CD4-positive, alpha-beta T cell treated with Interleukin-1 beta for 1 hour (primary cell): ENCODE data around the gene DEFB115.
"Not testable (repeated sequence)": the region's sequence is repeated elsewhere in the genome, so short reads cannot be mapped to it uniquely, and the experiment has no call there.

ENCODE experiments used
- DNase-seq, 2 donors: peaks; one replicate each; pipeline ENCODE4 v3.0.0-alpha.2; 2020 to 2022

DEFB115 gene, protein sequence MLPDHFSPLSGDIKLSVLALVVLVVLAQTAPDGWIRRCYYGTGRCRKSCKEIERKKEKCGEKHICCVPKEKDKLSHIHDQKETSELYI

DNA sequence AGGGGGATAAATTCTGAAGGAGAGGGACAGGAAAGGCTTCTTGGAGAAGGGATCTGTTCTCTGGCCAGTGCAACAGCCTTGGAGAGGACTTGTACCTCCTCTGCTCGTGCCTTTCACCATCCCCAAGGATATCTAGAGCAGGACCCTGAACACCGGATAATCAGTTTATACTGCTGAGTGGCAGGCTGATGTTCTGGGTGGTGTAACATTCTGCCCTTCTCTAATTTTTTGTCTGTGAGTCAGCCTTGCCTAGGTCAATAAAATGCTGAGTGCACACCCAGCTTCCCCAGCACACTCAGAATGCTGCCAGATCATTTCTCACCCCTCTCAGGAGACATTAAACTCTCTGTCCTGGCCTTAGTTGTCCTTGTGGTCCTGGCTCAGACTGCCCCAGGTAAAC, at the start of gene DEFB115:
Gene DEFB115, plus strand, starts transcription at position 301 of the 400 bp plus-strand sequence. Its CDS starts 0 bp downstream, at position 301.
- no peak for DNase-seq

DNA sequence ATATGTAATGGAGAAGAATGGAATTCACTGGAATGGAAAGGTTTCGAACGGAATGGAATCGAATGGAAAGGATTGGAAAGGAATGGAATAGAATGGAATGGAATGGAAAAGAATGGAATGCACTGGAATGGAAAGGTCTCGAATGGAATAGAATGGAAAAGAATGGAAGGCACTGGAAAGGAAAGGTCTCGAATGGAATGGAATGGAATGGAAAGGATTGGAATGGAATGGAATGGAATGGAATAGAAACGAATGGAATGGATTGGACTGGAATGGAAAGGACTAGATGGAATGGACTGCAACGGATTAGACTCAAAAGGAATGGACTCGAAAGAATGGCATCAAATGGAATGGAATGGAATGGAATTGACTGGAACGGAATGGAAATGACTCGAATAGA, 20.5 kb upstream of the DEFB115 start:
- DNase-seq = no peak

DNA sequence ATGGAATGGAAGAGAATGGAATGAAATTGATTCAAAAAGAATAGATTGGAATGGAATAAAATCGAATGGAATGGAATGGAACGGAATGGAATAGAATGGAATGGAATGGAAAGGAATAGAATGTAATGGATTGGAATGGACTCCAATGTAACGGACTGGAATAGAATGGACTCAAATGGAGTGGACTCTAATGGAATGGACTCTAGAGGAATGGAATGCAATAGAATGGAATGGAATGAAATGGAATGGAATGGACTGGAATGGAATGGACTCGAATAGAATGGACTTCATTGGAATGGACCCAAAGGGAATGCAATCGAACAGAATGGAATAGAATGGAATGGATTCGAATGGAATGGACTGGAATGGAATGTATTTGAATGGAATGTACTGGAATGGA, 19.7 kb upstream of the DEFB115 start:
- no peak for DNase-seq

DNA sequence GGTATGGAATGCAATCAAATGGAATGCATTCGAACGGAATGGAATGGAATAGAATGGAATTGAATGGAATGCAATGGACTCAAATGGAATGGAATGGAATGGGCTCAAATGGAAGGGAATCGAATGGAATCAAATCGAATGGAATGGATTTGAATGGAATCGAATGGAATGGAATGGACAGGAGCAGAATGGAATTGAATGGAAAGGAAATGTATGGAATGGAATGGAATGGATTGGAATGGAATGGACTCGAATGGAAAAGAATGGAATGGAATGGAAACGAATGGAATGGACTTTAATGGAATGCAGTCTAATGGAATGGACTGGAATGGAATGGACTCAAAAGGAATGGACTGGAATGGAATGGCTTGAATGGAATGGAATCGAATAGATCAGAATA, 18.3 kb upstream of the DEFB115 start:
- no peak for DNase-seq

DNA sequence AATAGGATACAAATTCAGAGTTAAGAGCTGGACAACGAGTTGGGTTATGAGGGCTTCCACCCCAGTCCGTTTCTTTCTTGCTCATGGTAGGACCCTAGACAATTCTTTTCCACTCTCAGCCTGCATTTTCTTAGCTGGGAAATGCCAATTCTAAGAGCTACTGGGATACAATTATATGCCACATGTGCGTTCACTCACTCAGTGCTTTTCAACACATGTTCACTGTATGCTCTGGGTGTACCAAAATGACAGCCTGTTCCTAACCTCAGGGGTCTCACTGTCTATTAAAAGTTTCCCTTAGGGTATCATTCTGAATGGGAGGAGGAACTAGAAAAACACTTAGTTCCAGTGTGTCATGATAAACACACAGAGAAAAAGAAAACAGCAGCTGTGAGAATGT, 505 bp upstream of the DEFB115 start:
- no peak for DNase-seq

DNA sequence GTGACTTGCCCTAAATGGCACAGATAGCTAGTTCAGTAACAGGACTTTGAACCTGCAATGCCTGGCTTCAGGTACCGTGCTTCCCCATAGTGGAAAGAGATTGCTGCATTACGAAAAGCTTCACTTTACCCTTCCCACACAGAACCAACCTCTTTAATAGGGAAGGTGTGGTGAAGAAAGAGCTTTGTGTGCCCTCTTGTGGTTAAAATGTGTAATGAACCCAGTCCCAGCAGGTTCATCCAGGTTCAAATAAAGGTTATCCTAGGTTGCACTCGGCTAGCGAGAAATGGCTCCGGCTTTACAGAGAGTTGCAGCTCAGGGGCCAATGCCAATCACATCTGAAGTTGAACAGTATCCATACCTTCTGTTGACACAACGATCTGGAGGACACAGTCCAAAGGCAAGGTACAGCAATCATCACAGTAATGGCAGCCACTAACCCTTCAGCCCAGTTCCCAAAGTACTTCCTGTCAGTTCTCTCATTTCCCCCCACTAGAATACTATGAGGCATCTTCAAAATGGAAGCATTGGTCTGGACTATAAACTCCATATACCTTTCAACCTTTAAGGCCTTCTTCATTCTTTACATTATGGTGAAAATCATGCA, 3.0 kb downstream of the DEFB115 start:
- no peak for DNase-seq

DNA sequence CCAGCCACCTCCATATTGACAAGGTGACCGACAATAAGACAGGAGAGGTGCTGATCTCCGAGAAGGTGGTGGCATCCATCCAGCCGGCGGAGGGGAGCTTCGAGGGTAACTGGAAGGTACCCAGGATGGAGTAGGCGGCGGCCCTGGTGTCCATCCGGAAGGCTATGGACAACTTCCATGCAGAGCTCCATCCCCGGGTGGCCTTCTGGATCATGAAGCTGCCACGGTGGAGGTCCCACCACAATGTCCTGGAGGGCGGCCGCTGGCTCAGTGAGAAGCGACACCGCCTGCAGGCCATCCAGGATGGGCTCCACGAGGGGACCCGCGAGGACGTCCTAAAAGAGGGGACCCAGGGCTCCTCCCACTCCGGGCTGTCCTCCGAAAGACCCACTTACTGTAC, 17.0 kb downstream of the DEFB115 start:
- no peak for DNase-seq

DNA sequence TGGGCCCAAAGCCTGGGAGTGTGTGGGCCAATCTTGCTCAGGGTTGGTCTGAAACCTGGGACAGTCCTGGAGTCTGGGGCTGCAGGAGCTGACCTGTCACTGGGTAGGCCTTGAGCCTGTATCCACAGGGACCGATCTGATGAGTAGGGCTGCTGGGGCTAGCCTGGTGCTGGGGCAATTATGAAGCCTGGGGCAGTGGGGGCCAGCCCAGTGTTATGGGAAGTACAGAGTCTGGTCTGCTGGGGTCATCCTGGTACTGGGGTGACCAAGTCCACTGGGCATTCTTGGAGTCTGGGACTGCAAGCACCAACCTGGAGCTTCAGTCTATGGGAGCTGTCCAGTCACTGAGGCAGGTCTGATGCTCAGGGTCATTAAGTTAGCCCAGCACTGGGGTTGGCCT, 20.7 kb downstream of the DEFB115 start:
- no peak for DNase-seq

DNA sequence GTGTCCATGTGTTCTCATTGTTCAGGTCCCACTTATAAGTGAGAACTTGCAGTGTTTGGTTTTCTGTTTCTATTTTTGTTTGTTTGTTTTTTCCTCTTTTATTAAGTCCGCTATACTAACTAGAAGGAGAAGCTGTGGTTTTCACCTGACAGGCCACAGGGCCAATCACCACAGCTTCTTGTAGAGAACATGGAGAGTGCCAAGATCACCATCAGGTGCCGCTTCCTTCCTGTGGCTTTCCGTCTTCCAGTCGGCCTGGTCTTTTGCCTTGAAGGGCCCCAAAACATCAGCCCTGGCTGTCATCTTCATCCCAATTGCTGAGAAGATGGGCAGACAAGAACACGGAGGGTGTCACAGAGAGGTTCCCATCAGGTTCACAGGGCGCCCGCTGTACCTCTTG, 27.5 kb downstream of the DEFB115 start:
- DNase-seq = not testable (repeated sequence)

DNA sequence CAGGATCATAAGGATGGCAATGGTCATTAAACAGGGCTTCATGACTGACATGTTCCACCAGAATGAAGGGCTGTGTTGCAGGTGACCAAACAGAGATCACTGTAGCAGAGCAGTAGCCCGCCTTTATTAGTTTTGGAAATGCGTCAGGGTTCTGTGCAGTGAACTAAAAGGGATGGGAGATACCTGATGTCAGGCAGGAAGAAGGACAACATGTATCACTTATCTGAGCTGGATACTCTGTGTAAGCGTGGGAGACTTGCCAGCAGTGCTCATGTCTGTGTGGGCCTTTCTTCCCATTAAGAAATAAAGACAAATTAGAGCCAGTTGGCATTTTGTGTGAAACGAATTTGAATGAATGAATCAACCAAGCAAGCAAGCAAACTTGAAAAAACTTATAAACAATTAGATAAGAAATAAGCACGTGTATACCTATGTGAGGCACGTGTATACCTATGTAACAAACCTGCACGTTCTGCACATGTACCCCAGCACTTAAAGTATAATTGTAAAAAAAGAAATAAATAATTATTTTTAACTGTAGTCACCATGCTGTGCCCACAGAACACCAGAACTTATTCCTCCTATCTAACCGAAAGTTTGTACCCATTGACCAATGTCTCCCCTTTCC, 51.2 kb downstream of the DEFB115 start, which contains the start of gene DEFB116:
Gene DEFB116, minus strand, starts transcription at position 51 of the 628 bp plus-strand sequence. Its CDS starts 0 bp downstream, at position 51.
- DNase-seq = no peak
